HG03103 (cell line): ENCODE results near the gene ADAMTSL1.
A peak's percentile ranks its signal among the peaks of the same experiment; 100 is the strongest.

Source experiments
- ATAC-seq: cut with Tn5 transposase; IDR thresholded peaks from one replicate; pipeline ENCODE4 v1.9.1; 2021; ENCODE audit warnings: low read depth; ENCODE audit not compliant: unreplicated experiment

Gene ADAMTSL1

GRCh38 chr9:18890372-18890771 lies 416.4 kb downstream of the ADAMTSL1 start:
- peak; percentile 74 for ATAC-seq

- no peak for ATAC-seq
Measured at GRCh38 chr9:18891946-18892670, 418.2 kb downstream of the ADAMTSL1 start.

- no peak for ATAC-seq
Measured at GRCh38 chr9:18893046-18893445, 419.1 kb downstream of the ADAMTSL1 start.

GRCh38 chr9:18893491-18893890 lies 419.5 kb downstream of the ADAMTSL1 start:
- no peak for ATAC-seq

GRCh38 chr9:18896004-18896403 lies 422.1 kb downstream of the ADAMTSL1 start:
- ATAC-seq, result no peak

- no peak for ATAC-seq
Measured at GRCh38 chr9:18896531-18897179, 422.7 kb downstream of the ADAMTSL1 start.

GRCh38 chr9:18903450-18903849 lies 429.5 kb downstream of the ADAMTSL1 start:
- ATAC-seq, result no peak

GRCh38 chr9:18905028-18905882 lies 431.3 kb downstream of the ADAMTSL1 start:
- ATAC-seq, result no peak

GRCh38 chr9:18905883-18906629 lies 432.1 kb downstream of the ADAMTSL1 start:
- ATAC-seq, result no peak

GRCh38 chr9:18906656-18907395 lies 432.9 kb downstream of the ADAMTSL1 start:
- no peak for ATAC-seq

- no peak for ATAC-seq
Measured at GRCh38 chr9:18907927-18908625, 434.1 kb downstream of the ADAMTSL1 start.

- ATAC-seq, result no peak
Measured at GRCh38 chr9:18909140-18910018, 435.4 kb downstream of the ADAMTSL1 start.

GRCh38 chr9:18910435-18910834 lies 436.5 kb downstream of the ADAMTSL1 start:
- ATAC-seq, result no peak

GRCh38 chr9:18910916-18911315 lies 437.0 kb downstream of the ADAMTSL1 start:
- no peak for ATAC-seq

GRCh38 chr9:18911714-18912342 lies 437.9 kb downstream of the ADAMTSL1 start:
- no peak for ATAC-seq

GRCh38 chr9:18920141-18921084 lies 446.5 kb downstream of the ADAMTSL1 start:
- no peak for ATAC-seq
